Right lobe of liver (tissue), 4 donors: ENCODE results near the gene CLHC1.

Experiments
- CTCF ChIP-seq, 4 donors: fragments of 200-600 bp in 3 of 4; fragments of 450-650 bp in 1 of 4; IDR thresholded peaks; one replicate each; pipeline versions ENCODE4 v1.5.1 to v1.8.0; 2016 to 2022; ENCODE audit warnings: antibody characterized with exemption in 4 of 4, mild to moderate bottlenecking in 2 of 4
- POLR2A ChIP-seq: fragments of 450-650 bp; IDR thresholded peaks from one replicate; pipeline ENCODE4 v1.6.1; 2017; ENCODE audit warnings: antibody characterized with exemption, mild to moderate bottlenecking
- donor health status: DM: no; HTN: no; CAD: no.
- donor health status: DM: no; HTN: no; CAD: no.
- donor health status: DM: no; HTN: yes; CAD: no.

GRCh38 chr2:55156984-55157383, 75.1 kb downstream of the CLHC1 start:
- no peak for TF ChIP-seq CTCF (IDR thresholded peaks at IDR 0.05)
- TF ChIP-seq POLR2A: no peak
